B cell (primary cell): Measurements from ENCODE around the gene MAP3K1. TPM values are rescaled to one million over a fixed set of nuclear protein-coding genes. Genes with fewer than 3 reads are reported as not detected.

Experiments
- ATAC-seq: fragments of 200-7000 bp; cut with Tn5 transposase; one replicate; pipeline ENCODE4 v1.10.0; 2021; ENCODE audit warnings: low read depth, mild to moderate bottlenecking, moderate number of reproducible peaks, moderate library complexity
- CTCF ChIA-PET: fragments of 350-600 bp; sonication (Branson Sonifier 250); formaldehyde crosslinking; loops from one replicate; lab custom pipeline; 2021; ENCODE audit warnings: antibody characterized with exemption, inconsistent platforms; lab: Charles Lee
- POLR2A ChIA-PET: fragments of 350-600 bp; sonication (Branson Sonifier 250); formaldehyde crosslinking; loops from one replicate; lab custom pipeline; 2021; ENCODE audit warnings: antibody characterized with exemption; lab: Charles Lee
- DNase-seq: peaks from one replicate; pipeline ENCODE4 v3.0.0; 2013
- H2AFZ ChIP-seq: 2 replicates; pipeline ENCODE4 v1.6.1; 2012; ENCODE audit warnings: mild to moderate bottlenecking, low read depth, low read length; ENCODE audit not compliant: insufficient read depth, poor library complexity, severe bottlenecking
- H3K27ac ChIP-seq, 2 donors: 1 replicate in 1 of 2; 2 replicates in 1 of 2; pipeline ENCODE4 v1.5.1; 2012 to 2013; ENCODE audit warnings: low read length in 2 of 2, mild to moderate bottlenecking in 2 of 2, moderate library complexity in 1 of 2
- H3K27me3 ChIP-seq, 4 experiments: fragments of 200-600 bp in 1 of 4; sonication (generic) in 1 of 4; replicated peaks in 1 of 4; 1 replicate in 2 of 4; 2 replicates in 2 of 4; pipeline versions ENCODE4 v1.6.1 to v1.7.0; 2013 to 2016; ENCODE audit warnings: low read length in 3 of 4, mild to moderate bottlenecking in 2 of 4, mixed read lengths in 1 of 4, moderate library complexity in 1 of 4; ENCODE audit not compliant: insufficient read depth in 4 of 4, control insufficient read depth in 3 of 4; ENCODE audit errors: control extremely low read depth in 1 of 4
- H3K36me3 ChIP-seq, 2 experiments: replicated peaks in 1 of 2; 1 replicate in 1 of 2; 2 replicates in 1 of 2; pipeline versions ENCODE4 v1.6.1 to v1.7.1; 2013; ENCODE audit warnings: low read length in 1 of 2; ENCODE audit not compliant: insufficient read depth in 2 of 2, control insufficient read depth in 1 of 2; ENCODE audit errors: control extremely low read depth in 1 of 2, extremely low read depth in 1 of 2
- H3K4me1 ChIP-seq, 2 donors: fragments of 200-600 bp in 1 of 2; sonication (generic) in 1 of 2; 1 replicate in 1 of 2; 2 replicates in 1 of 2; pipeline versions ENCODE4 v1.5.1 to v1.6.1; 2013 to 2017; ENCODE audit warnings: low read length in 2 of 2; ENCODE audit not compliant: control insufficient read depth in 2 of 2, insufficient read depth in 2 of 2
- H3K4me2 ChIP-seq: replicated peaks from 2 replicates; pipeline ENCODE3; 2012; ENCODE audit warnings: mild to moderate bottlenecking, low read depth, low read length; ENCODE audit not compliant: poor library complexity, severe bottlenecking
- H3K4me3 ChIP-seq, 5 experiments: fragments of 200-600 bp in 1 of 5; sonication (generic) in 1 of 5; 1 replicate in 3 of 5; 2 replicates in 2 of 5; pipeline versions ENCODE4 v1.5.1 to v1.7.0; 2011 to 2016; ENCODE audit warnings: low read length in 4 of 5, mild to moderate bottlenecking in 4 of 5, low read depth in 2 of 5, control low read depth in 1 of 5, moderate library complexity in 1 of 5; ENCODE audit not compliant: insufficient read depth in 1 of 5; ENCODE audit errors: control extremely low read depth in 1 of 5, extremely low read depth in 1 of 5
- H3K79me2 ChIP-seq: fragments of 200-600 bp; sonication (generic); one replicate; pipeline ENCODE4 v1.6.0; 2016; ENCODE audit warnings: low read length; ENCODE audit not compliant: control insufficient read depth, insufficient read depth
- H3K9ac ChIP-seq: fragments of 200-600 bp; sonication (generic); 2 replicates; pipeline ENCODE4 v1.6.1; 2017; ENCODE audit warnings: mild to moderate bottlenecking, low read length, moderate library complexity
- H3K9me3 ChIP-seq, 3 donors: one replicate each; pipeline versions ENCODE4 v1.6.1 to v1.7.1; 2013; ENCODE audit warnings: low read length in 2 of 3; ENCODE audit not compliant: control insufficient read depth in 2 of 3, insufficient read depth in 1 of 3; ENCODE audit errors: control extremely low read depth in 1 of 3
- H4K20me1 ChIP-seq: 2 replicates; pipeline ENCODE4 v1.6.0; 2012; ENCODE audit warnings: mild to moderate bottlenecking, low read length; ENCODE audit not compliant: insufficient read depth, control insufficient read depth, poor library complexity, severe bottlenecking
- H3K27ac Mint-ChIP-seq: one replicate; pipeline ENCODE4 v1.8.0; 2021; ENCODE audit warnings: mixed read lengths
- H3K27me3 Mint-ChIP-seq: one replicate; pipeline ENCODE4 v1.8.0; 2021; ENCODE audit warnings: mixed read lengths
- H3K4me1 Mint-ChIP-seq: one replicate; pipeline ENCODE4 v1.8.0; 2021; ENCODE audit warnings: mixed read lengths
- H3K4me3 Mint-ChIP-seq: one replicate; pipeline ENCODE4 v1.8.0; 2021; ENCODE audit warnings: mixed read lengths
- H3K9me3 Mint-ChIP-seq: one replicate; pipeline ENCODE4 v1.8.0; 2022; ENCODE audit warnings: mixed read lengths; ENCODE audit not compliant: insufficient read depth
- CTCF ChIP-seq: fragments of 200-600 bp; IDR thresholded peaks from one replicate; pipeline ENCODE4 v1.8.0; 2022; ENCODE audit warnings: antibody characterized with exemption, mild to moderate bottlenecking
- EZH2 ChIP-seq: IDR thresholded peaks from 2 replicates; pipeline ENCODE4 v1.6.1; 2012; ENCODE audit warnings: borderline replicate concordance, low read depth, mild to moderate bottlenecking, moderate library complexity, low read length; ENCODE audit not compliant: insufficient read depth, poor library complexity, severe bottlenecking
- WGBS: methylation state at CpG from one replicate; pipeline ENCODE4 v1.1.5; 2013; ENCODE audit warnings: missing lambda C conversion rate; ENCODE audit not compliant: insufficient coverage; 5-methylcytosine and 5-hydroxymethylcytosine counted together
- intact Hi-C: fragments of 100-400 bp; cut with micrococcal nuclease; formaldehyde crosslinking; loops from one replicate; pipeline ENCODE4 v1.10.0; 2022
- polyA plus RNA-seq: library from polyadenylated mRNA; depleted of rRNA; stranded (reverse); fragments of >200 nt; gene quantifications from 2 replicates; pipeline ENCODE4 v1.2.3, GENCODE V29; 2012
- total RNA-seq, 2 donors: library from RNA; stranded (reverse); fragments of 120-200 nt in 1 of 2; gene quantifications; 1 replicate in 1 of 2; 2 replicates in 1 of 2; pipeline versions ENCODE4 v1.2.3 to v1.2.4, GENCODE V29; 2013 to 2022

The MAP3K1 gene
- total and polyA plus RNA-seq, 2 donors (not counting 1 experiment from before 2014, with no cell fraction given), result 51.7 to 160 TPM

DNA sequence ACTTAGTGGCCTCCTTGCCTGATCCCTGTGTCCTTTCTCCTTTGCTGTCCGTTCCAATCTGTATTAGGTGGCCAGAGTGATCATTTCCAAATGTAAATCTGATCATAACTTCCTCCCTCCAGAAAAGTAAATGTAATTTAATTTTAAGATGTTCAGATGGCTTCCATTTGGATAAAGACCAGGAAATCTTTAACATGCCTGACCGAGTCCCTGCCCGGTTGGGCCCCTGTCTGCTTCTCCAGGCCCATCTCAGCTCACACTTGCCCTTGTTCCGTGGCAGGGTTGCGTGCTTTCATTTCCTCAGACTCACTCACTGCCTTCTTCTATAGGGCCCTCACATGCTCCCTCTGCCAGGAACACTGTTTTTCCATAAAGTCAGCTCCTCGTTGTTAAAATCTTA lies 7.6 kb downstream of the MAP3K1 start:
- CTCF ChIA-PET, result interaction anchor here (0.6 to 6.6 kb wide), 5 partner anchors 15 to 552 kb away, joined by 3 to 36 read pairs (median 5); no protein-coding TSS in a partner anchor

GRCh38 chr5:56824019-56824418 lies 8.7 kb downstream of the MAP3K1 start:
- TF ChIP-seq CTCF, result no peak
- H3K9me3 ChIP-seq, result no peaks in the 10 kb centered on the region
- no peak overlapping the region for H3K9ac ChIP-seq
- H2AFZ ChIP-seq, result no peak overlapping the region
- H3K27ac ChIP-seq, result peak overlapping the region in 1 of 2 donors; percentile 48
- Mint-ChIP-seq H3K9me3 (no peaks in the 10 kb centered on the region), H3K4me1 (peaks cover 88% of the 10 kb centered on the region), H3K4me3 (peak overlapping the region; percentile 42), H3K27ac (peak overlapping the region; percentile 68), H3K27me3 (no peaks in the 10 kb centered on the region)
- ATAC-seq (no peak), DNase-seq (no peak)
- H3K4me2 ChIP-seq, result peak overlapping the region; percentile 56
- H3K36me3 ChIP-seq, result peaks cover 0 to 44% of the 10 kb centered on the region in 2 experiments
- peaks cover 100% of the 10 kb centered on the region for H3K79me2 ChIP-seq
- ChIA-PET POLR2A (no interaction called here), CTCF (interaction anchor here (1.2 to 6.6 kb wide), 3 partner anchors 14 to 554 kb away, joined by 3 to 36 read pairs (median 5); no protein-coding TSS in a partner anchor)
- no peaks in the 10 kb centered on the region for H3K27me3 ChIP-seq
- intact Hi-C loops, result no loop called here
- H3K4me1 ChIP-seq, result peaks cover 89 to 95% of the 10 kb centered on the region in 2 donors
- H3K4me3 ChIP-seq, result no peak overlapping the region
- H4K20me1 ChIP-seq, result peaks cover 52% of the 10 kb centered on the region

More for the DNA sequence above, 7.6 kb downstream of the MAP3K1 start:
- Histone ChIP-seq H3K4me2 (peak overlapping the region; percentile 56), H4K20me1 (peaks cover 48% of the 10 kb centered on the region), H3K4me3 (peak overlapping the region in 3 of 5 experiments; percentile 5 to 51 (median 29)), H2AFZ (no peak overlapping the region), H3K36me3 (peaks cover 0 to 44% of the 10 kb centered on the region in 2 experiments), H3K4me1 (peaks cover 85% of the 10 kb centered on the region in 2 donors), H3K9me3 (no peaks in the 10 kb centered on the region), H3K79me2 (peaks cover 100% of the 10 kb centered on the region), H3K27me3 (no peaks in the 10 kb centered on the region), H3K27ac (peak overlapping the region; percentile 34 to 81), H3K9ac (peak overlapping the region; percentile 43)
- Mint-ChIP-seq H3K4me3 (peak overlapping the region; percentile 76), H3K4me1 (peaks cover 83% of the 10 kb centered on the region), H3K27ac (peak overlapping the region; percentile 78), H3K27me3 (no peaks in the 10 kb centered on the region), H3K9me3 (no peaks in the 10 kb centered on the region)
- POLR2A ChIA-PET, result no interaction called here
- WGBS, result 36% methylated on average over 5 of the region's 6 CpGs
- intact Hi-C loops, result no loop called here
- DNase-seq (peak; percentile 58), ATAC-seq (peak; percentile 41)
- no peak for TF ChIP-seq EZH2
- TF ChIP-seq CTCF, result no peak
